HG03378 (cell line): ENCODE results near the gene U2AF1.
"Not testable (repeated sequence)": the region's sequence is repeated elsewhere in the genome, so short reads cannot be mapped to it uniquely, and the experiment has no call there.

Experiments
- ATAC-seq: cut with Tn5 transposase; IDR thresholded peaks from one replicate; pipeline ENCODE4 v1.9.1; 2021; ENCODE audit warnings: mild to moderate bottlenecking, moderate library complexity; ENCODE audit not compliant: unreplicated experiment

U2AF1 gene

DNA sequence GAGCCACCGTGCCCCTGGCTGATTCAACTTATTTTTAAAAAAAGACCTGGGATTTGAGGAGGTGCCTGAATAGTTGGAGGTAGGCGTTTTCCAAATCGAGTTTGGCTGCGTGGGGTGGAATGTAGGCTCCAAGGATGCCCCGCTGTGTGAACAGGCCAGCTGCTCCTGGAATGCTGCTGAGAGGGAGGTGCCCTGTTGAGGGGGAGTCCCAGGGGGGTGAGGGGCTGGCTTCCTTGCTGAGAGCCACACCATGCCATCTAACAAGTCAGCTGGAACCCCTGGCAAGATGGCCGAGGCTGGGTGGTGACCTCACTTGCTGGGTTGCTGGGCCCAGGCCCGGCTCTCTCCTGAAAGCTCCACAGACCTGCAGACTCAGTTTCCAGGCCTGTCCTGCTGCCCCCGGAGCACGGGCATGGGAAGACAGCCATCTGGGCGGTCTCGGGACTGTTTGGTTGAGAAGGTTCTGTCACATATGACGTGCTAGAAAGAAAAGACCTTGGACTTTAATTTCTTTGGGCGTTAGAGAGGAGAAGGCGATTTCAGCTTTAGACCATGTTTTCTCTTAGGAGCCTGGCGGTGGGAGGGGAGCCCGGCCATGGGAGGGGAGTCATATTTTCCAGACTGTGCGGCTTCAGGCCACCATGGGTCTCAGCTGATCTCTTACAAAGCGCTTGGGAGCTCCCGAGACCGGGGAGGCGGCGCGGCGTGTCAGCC is 24.6 kb downstream of the U2AF1 start:
- not testable (repeated sequence) for ATAC-seq

GRCh38 chr21:43076643-43077042 is 30.7 kb downstream of the U2AF1 start:
- not testable (repeated sequence) for ATAC-seq

- not testable (repeated sequence) for ATAC-seq
These were observed 31.2 kb downstream of the U2AF1 start for GRCh38 chr21:43076023-43076637.

DNA sequence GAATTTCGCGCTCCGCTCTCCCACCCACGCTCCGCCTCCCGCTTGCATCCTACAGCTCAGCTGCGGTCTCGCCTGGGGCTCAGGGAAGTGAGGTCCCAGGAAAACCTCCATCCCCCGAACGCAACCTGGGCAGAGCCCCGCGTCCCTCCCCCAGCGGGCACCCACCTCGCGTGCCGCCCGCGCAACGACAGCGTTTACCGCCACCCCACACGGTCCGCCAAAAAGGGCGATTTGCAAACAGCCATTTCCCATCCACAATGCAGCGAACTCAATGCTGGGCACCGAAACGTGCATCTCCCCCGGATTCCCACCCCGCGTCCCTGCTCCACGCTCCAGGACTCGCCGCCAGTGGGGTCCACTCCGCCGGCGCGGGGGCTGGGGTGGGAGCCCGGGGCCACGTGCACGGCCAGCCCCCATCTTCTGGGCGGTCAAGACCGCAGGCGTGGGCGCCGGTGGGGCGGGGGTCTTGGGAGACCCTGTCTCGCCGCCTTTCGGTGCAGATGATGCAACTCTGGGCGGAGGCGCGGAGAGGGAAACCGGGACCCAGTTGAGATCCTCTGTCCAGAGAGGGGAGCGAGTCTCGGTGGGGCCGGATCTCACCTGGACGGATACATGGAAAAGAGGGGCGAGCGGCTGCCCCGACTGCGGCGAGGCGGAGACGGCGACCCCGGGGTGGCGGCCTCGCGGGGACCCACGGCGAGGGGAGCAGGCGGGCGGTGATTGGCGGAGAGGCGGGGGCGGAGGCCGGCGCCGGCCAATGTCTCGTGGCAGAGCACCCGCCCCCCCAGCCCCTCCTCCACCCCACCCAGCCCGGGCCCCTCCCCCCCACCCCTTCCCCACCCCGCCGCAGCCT is 32.0 kb downstream of the U2AF1 start, which contains the start of gene CBS:
Gene CBS, minus strand, starts transcription at position 666 of the 853 bp plus-strand sequence. CDS start 3,642 bp downstream, outside the sequence.
- ATAC-seq, result not testable (repeated sequence)

- not testable (repeated sequence) for ATAC-seq
These were observed 32.8 kb downstream of the U2AF1 start for GRCh38 chr21:43074401-43075169.

- ATAC-seq, result not testable (repeated sequence)
These were observed 34.6 kb downstream of the U2AF1 start for GRCh38 chr21:43072742-43073141.

DNA sequence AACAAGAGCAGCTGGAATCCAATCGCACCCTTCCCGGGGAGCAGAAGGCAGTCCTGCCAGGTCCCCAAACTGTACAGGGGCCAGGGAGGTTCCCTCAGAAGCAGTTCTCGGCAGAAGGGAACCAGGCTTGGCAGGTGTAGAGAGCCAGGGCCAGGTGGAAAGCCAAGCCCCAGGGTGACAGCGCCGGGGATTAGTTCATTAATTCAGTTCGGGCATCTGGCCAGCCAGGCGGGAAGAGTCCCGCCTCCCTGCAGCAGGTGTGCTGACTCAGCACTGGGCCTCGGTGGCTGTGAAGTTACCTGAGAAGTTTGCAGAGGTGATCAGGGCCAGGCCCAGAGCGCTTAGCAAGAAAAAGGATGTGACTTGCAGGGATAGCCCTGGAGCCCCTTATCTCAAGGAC is 37.7 kb downstream of the U2AF1 start:
- not testable (repeated sequence) for ATAC-seq

DNA sequence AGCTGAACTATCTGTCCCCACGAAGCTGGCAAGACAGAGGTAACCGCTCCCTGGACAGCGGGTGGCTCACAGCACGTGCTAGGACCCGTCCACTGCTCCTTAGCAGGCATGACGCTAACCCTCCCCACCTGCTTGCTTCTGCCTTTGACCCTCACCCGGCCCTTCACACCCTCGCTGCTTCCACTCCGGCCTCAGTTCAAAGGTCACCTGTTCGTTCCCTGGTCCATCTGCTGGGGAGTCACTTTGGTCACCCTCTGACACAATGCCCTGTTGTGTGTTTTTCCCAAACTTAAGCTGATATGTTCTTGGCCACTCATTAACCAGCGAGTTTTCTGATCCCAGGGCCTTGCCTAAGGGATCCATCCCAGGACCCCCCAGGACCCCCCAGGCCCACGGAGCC is 39.3 kb downstream of the U2AF1 start:
- not testable (repeated sequence) for ATAC-seq

GRCh38 chr21:43066690-43067089 is 40.7 kb downstream of the U2AF1 start:
- not testable (repeated sequence) for ATAC-seq

GRCh38 chr21:43065991-43066390 is 41.4 kb downstream of the U2AF1 start:
- ATAC-seq, result not testable (repeated sequence)

DNA sequence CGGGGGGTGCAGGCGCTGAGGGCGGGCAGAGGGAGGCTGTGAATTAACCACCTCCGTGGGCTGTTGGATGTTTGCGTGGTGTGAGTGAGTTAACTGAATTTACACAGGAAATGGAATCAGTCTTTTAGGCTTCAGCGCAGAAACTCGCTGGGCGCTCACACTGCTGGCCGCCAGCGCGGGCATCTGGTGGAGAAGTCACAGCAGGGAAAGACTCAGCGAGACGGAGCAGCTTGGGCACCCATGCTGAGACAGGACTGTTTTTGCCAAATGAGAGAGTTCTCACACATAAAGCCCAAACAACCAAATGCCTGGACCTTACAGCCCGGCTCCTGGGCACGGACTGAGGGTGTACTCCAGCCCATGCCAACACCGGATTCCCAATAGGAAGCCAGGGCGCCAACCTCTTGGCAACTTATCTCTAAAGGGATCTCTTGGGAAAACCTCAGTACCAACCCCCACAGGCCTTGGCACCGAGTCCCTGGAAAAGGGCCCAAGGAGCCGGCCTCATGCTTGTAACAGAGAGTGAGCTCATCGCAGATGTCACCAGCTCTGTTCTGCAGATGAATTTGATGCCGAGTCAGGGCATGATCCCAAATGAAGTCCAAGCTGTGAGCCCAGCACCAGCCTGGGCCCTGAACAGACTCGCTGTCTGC is 43.0 kb downstream of the U2AF1 start:
- ATAC-seq, result not testable (repeated sequence)

DNA sequence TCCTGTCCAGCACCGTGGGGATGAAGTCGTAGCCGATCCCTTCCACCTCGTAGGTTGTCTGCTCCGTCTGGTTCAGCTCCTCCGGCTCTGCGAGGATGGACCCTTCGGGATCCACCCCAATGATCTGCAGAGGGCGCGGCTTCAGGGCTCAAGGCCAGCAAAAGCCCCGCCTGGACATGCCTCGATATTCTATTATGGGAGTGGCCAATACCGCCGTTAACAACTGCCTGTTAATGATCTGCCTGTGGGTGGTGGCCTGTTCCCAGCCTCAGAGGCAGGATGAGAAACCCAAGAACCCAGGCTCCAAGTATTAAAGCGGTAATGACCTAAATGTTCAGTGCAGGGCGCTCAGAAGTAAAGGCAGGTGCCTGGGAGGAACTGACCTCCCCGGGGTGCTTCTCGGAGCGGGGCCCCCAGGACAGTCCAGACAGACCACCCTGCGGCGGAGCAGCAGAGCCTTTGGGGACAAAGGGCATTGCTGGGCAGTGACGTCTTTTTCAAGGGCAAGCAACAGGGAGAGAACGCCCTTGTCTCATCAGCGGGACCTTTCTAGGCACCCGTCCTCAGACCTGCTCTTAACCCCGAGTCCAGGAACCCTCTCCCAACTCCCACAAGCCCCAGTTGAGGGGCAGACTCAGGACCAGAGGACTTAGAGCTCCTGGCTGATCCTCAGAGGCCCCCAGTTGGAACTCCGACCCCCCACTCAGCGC is 44.3 kb downstream of the U2AF1 start:
- ATAC-seq, result not testable (repeated sequence)

DNA sequence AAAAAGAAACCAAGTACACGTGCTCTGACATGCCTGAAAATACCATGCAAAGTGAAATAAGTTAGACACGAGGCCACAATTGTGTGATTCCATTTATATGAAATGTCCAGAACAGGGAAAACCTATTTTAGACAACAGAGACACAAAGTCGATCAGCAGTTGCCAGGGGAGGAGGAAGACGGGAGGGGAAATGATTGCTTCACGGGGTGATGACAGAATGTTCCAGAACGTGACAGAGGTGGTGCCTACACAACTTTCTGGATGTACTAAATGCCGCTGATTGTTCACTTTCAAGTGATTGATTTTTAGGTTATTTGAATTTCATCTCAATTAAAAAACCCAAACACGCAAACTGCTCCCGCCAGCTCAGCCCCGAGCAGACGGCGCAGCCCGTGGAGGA is 54.3 kb downstream of the U2AF1 start:
- not testable (repeated sequence) for ATAC-seq

DNA sequence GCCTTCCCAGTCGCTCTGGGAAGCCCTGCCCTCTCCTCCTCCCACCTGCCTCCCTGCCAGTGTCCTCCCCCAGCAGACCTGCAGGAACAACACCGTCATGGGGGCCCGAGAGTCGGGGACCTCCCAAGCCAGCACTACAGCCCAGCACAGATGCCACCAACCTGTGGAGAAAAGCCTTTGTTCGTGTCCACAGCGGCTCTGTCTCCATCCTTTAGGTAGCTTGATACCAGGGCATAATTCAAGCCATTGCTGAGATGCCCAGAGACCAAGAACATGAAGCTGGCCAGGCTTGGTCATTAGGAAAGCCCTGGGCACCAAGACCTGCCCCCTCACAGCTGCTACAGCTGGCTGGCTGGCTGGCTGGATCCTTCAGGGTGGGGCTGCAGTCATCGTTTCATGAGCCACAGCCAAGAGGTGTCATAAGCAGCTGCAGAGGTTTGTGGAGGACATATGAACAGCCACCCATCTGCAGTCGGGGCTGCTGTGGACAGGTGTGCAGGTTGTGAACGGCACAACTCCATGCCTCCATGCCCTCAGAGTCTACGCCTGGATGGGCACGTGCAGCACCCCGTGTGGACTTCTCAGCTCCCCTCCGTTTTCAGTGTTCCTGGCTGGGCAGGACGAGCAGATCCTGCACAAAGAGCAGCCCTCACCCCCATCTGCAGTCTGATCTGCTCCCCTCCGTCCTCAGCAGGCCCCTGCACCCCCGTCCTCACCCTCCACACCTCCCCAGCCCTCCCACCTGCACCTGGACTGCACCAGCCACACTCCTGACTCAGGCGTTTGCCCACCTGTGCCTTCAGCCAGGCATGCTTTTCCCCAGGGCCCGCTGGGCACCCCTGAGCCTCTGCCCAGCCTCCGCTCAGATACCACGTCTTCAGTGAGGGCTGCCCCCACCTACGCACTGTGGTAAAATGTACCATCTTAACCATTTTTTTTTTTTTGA is 61.2 kb downstream of the U2AF1 start:
- not testable (repeated sequence) for ATAC-seq

DNA sequence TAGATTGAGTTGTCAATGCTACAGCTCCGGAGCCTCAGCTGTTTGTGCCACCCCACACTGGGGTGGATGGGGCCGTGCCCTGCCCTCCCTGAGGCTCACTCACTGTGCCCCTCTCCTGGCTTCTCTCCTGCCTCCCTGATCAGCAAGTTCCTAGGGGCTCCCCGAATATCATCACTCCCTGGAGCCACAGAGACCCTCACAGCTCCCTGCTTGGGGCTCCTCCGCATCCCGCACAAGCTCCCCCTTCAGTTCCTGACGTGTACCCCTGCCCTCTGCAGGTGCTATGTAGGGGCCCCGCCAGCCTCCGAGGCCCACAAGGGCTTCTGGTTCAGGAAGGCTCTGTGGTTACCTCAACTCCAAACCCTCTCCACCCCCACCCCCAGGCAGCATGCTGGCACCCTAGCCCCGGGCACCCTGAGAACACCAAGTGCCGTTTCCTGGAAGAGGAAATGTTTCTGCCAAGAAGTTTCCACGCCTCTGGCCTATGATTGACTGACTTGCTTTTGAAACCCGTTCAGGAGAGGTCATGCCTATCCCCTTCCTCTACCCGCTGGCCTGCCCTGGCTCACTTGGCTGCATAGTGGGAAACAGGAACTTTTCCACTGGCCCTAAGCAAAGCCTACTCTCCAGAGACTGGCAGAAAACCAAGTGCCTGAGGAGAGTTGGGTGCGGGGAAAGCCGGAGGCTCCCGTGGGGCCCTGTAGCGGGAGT is 62.0 kb downstream of the U2AF1 start:
- not testable (repeated sequence) for ATAC-seq

DNA sequence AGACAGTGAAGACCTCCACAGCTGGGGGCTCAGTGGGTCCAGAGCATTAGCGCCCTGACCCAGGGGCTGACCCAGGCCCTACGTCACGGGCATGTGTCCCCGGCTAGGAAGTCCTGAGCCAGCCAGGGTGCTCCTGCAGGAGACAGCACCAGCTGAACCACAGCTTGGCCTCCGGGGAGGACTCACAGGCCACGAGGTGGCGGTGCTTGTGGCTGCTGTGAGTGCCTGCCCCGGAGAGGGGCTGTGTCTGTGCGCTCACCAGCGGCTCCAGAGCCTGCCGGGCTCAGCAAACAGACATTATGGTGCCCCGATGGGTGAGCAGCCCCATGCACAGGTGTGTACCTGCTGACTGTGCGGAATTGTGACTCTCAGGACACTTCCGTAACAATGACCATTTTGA is 62.8 kb downstream of the U2AF1 start:
- ATAC-seq, result not testable (repeated sequence)

DNA sequence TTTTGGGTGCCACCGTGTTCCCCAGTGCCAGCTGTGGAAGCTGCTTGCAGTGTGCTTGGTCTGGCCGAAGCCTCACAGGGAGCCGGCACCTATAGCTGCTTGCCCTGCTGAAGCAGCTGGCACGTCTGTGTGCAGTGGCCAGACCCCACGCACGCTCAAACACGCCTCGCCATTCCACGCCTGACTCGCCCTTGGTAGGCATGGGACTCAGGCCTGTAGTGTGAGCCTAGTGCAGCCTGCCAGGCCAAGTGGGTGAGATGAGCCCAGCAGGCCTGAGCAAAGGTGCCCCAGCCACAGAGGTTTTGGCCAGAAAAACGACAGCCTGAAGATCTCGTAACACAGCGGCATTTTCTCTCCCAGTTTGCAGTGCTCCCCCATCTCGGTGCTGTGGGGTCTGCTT is 64.1 kb downstream of the U2AF1 start:
- ATAC-seq, result not testable (repeated sequence)
